ENCODE measurements around the gene DKK2.

Gene DKK2

GRCh38 chr4:107017443-107018343 is 18.4 kb downstream of the DKK2 start:
- DNase-seq (ENCODE audit: low spot score) = peak; percentile 7

- no peak for DNase-seq (ENCODE audit: low spot score)
These were observed 24.8 kb downstream of the DKK2 start for GRCh38 chr4:107011312-107011711.

- no peak for DNase-seq (ENCODE audit: low spot score)
These were observed 26.7 kb downstream of the DKK2 start for GRCh38 chr4:107009196-107009968.

- DNase-seq (ENCODE audit: low spot score) = no peak
These were observed 28.0 kb downstream of the DKK2 start for GRCh38 chr4:107008115-107008514.

- DNase-seq (ENCODE audit: low spot score) = no peak
These were observed 29.9 kb downstream of the DKK2 start for GRCh38 chr4:107006218-107006617.

- no peak for DNase-seq (ENCODE audit: low spot score)
These were observed 39.6 kb downstream of the DKK2 start for GRCh38 chr4:106996490-106996889.

GRCh38 chr4:106993827-106994226 is 42.3 kb downstream of the DKK2 start:
- no peak for DNase-seq (ENCODE audit: low spot score)

GRCh38 chr4:106987311-106987710 is 48.8 kb downstream of the DKK2 start:
- DNase-seq (ENCODE audit: low spot score) = no peak

- peak; percentile 44 for DNase-seq (ENCODE audit: low spot score)
These were observed 49.6 kb downstream of the DKK2 start for GRCh38 chr4:106986486-106986885.

- DNase-seq (ENCODE audit: low spot score) = peak; percentile 19
These were observed 50.3 kb downstream of the DKK2 start for GRCh38 chr4:106985830-106986229.

GRCh38 chr4:106982711-106983211 is 53.4 kb downstream of the DKK2 start:
- DNase-seq (ENCODE audit: low spot score) = no peak

- DNase-seq (ENCODE audit: low spot score) = no peak
These were observed 54.7 kb downstream of the DKK2 start for GRCh38 chr4:106981431-106981830.

GRCh38 chr4:106979476-106979875 is 56.6 kb downstream of the DKK2 start:
- no peak for DNase-seq (ENCODE audit: low spot score)

- DNase-seq (ENCODE audit: low spot score) = no peak
These were observed 57.9 kb downstream of the DKK2 start for GRCh38 chr4:106978046-106978774.

- no peak for DNase-seq (ENCODE audit: low spot score)
These were observed 64.5 kb downstream of the DKK2 start for GRCh38 chr4:106971636-106972035.

- DNase-seq (ENCODE audit: low spot score) = no peak
These were observed 68.2 kb downstream of the DKK2 start for GRCh38 chr4:106967892-106968291.

- DNase-seq (ENCODE audit: low spot score) = no peak
These were observed 82.9 kb downstream of the DKK2 start for GRCh38 chr4:106953036-106953705.

GRCh38 chr4:106951891-106952290 is 84.2 kb downstream of the DKK2 start:
- no peak for DNase-seq (ENCODE audit: low spot score)

GRCh38 chr4:106941841-106942240 is 94.3 kb downstream of the DKK2 start:
- DNase-seq (ENCODE audit: low spot score) = no peak

GRCh38 chr4:106930522-106930921 is 105.6 kb downstream of the DKK2 start:
- DNase-seq (ENCODE audit: low spot score) = no peak

- no peak for DNase-seq (ENCODE audit: low spot score)
These were observed 106.9 kb downstream of the DKK2 start for GRCh38 chr4:106929248-106929647.

- DNase-seq (ENCODE audit: low spot score) = peak; percentile 16
These were observed 121.9 kb downstream of the DKK2 start for GRCh38 chr4:106914223-106914622.

All from AG20443 (cell line).